ENCODE measurements around the gene KRT34.
"Not testable (repeated sequence)": the region's sequence is repeated elsewhere in the genome, so short reads cannot be mapped to it uniquely, and the experiment has no call there.

KRT34 gene

GRCh38 chr17:41352597-41353366 lies 29.3 kb downstream of the KRT34 start:
- TF ChIP-seq MYC (IDR thresholded peaks at IDR 0.05; ENCODE audit: low read depth, low read length) (no peak), MAX (IDR thresholded peaks at IDR 0.05; ENCODE audit: low read depth, low read length) (no peak), POLR2A (IDR thresholded peaks at IDR 0.05; ENCODE audit: extremely low read depth, insufficient read length) (no peak)
- TF ChIP-seq, protein P1, sequence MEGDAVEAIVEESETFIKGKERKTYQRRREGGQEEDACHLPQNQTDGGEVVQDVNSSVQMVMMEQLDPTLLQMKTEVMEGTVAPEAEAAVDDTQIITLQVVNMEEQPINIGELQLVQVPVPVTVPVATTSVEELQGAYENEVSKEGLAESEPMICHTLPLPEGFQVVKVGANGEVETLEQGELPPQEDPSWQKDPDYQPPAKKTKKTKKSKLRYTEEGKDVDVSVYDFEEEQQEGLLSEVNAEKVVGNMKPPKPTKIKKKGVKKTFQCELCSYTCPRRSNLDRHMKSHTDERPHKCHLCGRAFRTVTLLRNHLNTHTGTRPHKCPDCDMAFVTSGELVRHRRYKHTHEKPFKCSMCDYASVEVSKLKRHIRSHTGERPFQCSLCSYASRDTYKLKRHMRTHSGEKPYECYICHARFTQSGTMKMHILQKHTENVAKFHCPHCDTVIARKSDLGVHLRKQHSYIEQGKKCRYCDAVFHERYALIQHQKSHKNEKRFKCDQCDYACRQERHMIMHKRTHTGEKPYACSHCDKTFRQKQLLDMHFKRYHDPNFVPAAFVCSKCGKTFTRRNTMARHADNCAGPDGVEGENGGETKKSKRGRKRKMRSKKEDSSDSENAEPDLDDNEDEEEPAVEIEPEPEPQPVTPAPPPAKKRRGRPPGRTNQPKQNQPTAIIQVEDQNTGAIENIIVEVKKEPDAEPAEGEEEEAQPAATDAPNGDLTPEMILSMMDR (IDR thresholded peaks at IDR 0.05; ENCODE audit: low read depth, low read length), result no peak
- no peak overlapping the region for H3K4me3 ChIP-seq (ENCODE audit: low read depth, low read length)
- DNase-seq (ENCODE audit: low read depth), result no peak

- DNase-seq (ENCODE audit: low read depth), result no peak
- H3K4me3 ChIP-seq (ENCODE audit: low read depth, low read length), result no peak overlapping the region
- TF ChIP-seq, protein P1 (IDR thresholded peaks at IDR 0.05; ENCODE audit: low read depth, low read length), result no peak
- no peak for TF ChIP-seq MAX (IDR thresholded peaks at IDR 0.05; ENCODE audit: low read depth, low read length)
- TF ChIP-seq MYC (IDR thresholded peaks at IDR 0.05; ENCODE audit: low read depth, low read length), result no peak
- TF ChIP-seq POLR2A (IDR thresholded peaks at IDR 0.05; ENCODE audit: extremely low read depth, insufficient read length), result no peak
Observed at GRCh38 chr17:41351177-41351576, 30.9 kb downstream of the KRT34 start.

GRCh38 chr17:41350381-41350878 lies 31.7 kb downstream of the KRT34 start, which contains the start of gene KRT33A:
Gene KRT33A, minus strand, starts transcription at chr17:41350828. Its CDS starts 61 bp downstream, at chr17:41350767.
- not testable (repeated sequence) for DNase-seq (ENCODE audit: low read depth)

DNA sequence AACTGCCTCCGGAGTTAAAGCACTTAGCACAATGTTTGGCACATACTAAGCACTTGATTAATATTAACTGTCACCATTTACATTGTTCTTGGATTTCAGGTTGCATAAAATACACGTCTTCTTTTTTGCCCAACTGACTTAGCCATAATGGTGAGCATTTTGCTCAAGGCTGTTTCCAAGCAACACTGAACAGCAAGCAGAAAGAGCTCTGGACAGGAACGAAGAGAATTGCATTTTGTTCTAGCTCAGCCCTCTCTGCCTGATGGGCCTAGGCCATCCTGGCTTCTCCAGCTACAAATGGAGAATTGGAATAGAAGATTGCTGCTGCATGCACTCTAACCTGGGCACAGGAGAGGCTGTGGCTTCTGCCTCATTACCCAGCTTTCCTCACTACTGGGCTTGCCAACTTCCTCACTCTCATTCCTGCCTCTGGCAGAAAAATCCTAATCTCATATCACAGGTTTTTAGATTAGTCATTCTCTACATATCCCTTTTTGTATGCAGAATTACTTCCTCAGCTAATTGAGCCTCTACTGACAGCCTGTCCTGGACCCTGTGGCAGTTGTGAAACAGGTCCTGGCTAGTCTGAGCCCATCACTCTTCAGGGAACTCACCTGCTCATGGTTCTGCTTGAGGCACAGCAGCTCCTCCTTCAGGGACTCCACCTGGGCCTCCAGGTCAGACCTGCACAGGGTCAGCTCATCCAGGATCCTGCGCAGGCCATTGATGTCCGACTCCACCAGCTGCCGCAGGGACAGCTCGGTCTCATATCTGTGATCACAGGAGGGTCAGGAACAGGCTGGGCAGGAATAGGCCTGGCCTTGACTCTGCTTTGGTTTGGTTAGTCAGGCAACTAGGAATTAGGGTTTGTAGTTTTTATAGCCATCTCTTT lies 34.0 kb downstream of the KRT34 start:
- H3K4me3 ChIP-seq (ENCODE audit: low read depth, low read length), result no peak overlapping the region
- TF ChIP-seq MYC (IDR thresholded peaks at IDR 0.05; ENCODE audit: low read depth, low read length), result no peak
- TF ChIP-seq, protein P1 (IDR thresholded peaks at IDR 0.05; ENCODE audit: low read depth, low read length), result no peak
- TF ChIP-seq POLR2A (IDR thresholded peaks at IDR 0.05; ENCODE audit: extremely low read depth, insufficient read length), result no peak
- no peak for TF ChIP-seq MAX (IDR thresholded peaks at IDR 0.05; ENCODE audit: low read depth, low read length)
- DNase-seq (ENCODE audit: low read depth), result no peak

More at GRCh38 chr17:41350381-41350878, 31.7 kb downstream of the KRT34 start, which contains the start of gene KRT33A:
- not testable (repeated sequence) for H3K4me3 ChIP-seq (ENCODE audit: low read depth, low read length)

GRCh38 chr17:41346421-41346820 lies 35.7 kb downstream of the KRT34 start:
- DNase-seq (ENCODE audit: low read depth); H3K4me3 ChIP-seq (ENCODE audit: low read depth, low read length): not testable (repeated sequence)

- DNase-seq (ENCODE audit: low read depth), result no peak
- TF ChIP-seq, protein P1 (IDR thresholded peaks at IDR 0.05; ENCODE audit: low read depth, low read length), result no peak
- TF ChIP-seq POLR2A (IDR thresholded peaks at IDR 0.05; ENCODE audit: extremely low read depth, insufficient read length), result no peak
- TF ChIP-seq MAX (IDR thresholded peaks at IDR 0.05; ENCODE audit: low read depth, low read length), result no peak
- no peak for TF ChIP-seq MYC (IDR thresholded peaks at IDR 0.05; ENCODE audit: low read depth, low read length)
- no peak overlapping the region for H3K4me3 ChIP-seq (ENCODE audit: low read depth, low read length)
Observed at GRCh38 chr17:41345992-41346391, 36.1 kb downstream of the KRT34 start.
